ENCODE results near the gene UBA5.
A peak's percentile ranks its signal among the peaks of the same experiment; 100 is the strongest.

UBA5 gene

GRCh38 chr3:132721479-132722164, 61.5 kb downstream of the UBA5 start:
- no peak for DNase-seq (ENCODE audit: low spot score)

DNA sequence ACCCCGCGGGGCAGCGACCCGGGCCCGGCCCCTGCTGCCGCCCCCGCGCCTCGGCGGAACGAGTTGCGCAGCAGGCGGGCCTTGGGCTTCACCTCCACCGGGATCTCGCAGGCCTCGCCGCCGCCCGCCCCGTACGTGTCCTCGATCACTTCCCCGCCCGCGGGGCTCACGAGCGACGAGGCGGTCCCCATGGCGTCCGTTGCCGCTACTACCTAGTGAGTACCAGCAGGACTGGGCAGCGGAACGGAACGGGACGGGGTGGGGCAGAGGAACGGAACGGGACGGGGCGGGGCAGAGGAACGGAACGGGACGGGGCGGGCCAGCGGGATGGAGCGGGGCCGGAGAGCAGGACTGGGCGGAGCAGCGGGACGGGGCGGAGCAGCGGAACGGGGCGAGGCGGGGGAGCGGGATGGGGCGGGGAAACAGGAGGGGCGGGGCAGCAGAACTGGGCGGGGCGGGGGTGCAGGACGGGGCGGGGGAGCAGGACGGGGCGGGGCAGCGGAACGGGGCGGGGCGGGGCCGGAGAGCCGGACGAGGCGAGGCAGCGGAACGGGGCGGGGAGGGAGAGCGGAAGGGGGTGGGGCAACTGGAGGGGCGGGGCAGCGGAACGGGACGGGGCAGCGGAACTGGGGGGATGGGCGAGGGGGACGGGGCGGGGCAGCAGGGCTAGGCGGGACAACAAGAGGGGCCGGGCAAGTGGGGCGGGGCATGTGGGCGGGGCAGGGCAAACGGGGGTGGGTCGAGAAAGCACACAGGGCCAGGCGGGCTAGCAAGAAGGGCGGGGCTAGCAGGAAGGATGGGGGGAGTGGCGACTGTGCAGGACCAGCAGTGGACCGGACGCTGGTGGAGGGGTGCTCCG, 62.3 kb downstream of the UBA5 start, which contains the start of gene NPHP3:
Gene NPHP3, minus strand, starts transcription at position 245 of the 859 bp plus-strand sequence. Its CDS starts 54 bp downstream, at position 191.
- DNase-seq (ENCODE audit: low spot score) = peak; percentile 97

DNA sequence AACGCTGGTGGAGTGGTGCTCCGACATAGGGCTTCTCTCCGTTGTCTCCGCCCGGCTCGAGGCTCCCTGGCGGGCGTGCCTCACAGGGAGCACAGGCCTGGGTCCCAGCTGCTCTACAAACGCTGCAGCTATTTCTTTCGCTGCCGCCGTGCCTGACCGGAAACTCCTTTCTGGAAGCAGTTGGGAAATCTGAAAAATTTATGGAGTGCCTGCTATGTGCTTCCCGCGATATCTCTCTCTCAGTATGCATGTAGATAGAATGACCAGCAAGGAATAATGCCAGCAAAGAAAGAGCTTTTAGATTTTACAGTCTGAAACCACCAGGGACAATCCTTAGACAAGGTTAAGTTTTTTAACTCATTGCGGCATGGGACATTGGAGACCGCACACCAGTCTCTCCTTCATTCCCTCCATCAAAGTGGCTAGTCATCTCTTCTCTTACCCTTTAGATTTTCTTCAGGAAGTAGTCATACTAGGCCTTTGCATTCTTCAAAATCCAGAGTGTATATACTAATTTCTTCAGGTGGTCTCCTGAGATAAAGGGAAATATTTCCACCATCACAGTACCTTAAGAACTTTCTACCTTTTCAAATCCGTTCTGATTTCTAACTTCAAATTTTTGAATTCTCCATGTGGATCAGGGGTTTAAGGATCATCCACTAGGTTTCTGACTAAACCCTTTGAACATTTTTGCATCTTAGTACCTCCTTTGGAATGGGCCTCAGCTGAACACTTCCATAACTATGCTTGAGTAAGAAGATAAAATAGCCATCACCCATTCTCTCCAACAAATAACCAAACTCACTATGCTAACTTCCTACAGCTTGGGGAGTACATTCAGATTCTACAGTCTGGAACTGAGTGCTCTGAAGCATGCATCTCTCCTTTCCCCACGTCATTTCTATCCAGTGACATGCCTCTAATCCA, 63.2 kb downstream of the UBA5 start:
- DNase-seq (ENCODE audit: low spot score) = no peak

GRCh38 chr3:132726341-132726823, 66.3 kb downstream of the UBA5 start:
- peak; percentile 31 for DNase-seq (ENCODE audit: low spot score)
